ENCODE results near the gene SNF8. TPM values are rescaled to one million over a fixed set of nuclear protein-coding genes. Genes with fewer than 3 reads are reported as not detected.

Gene SNF8
- total RNA-seq, 1 experiment from 2014 or later, result 129 TPM

DNA sequence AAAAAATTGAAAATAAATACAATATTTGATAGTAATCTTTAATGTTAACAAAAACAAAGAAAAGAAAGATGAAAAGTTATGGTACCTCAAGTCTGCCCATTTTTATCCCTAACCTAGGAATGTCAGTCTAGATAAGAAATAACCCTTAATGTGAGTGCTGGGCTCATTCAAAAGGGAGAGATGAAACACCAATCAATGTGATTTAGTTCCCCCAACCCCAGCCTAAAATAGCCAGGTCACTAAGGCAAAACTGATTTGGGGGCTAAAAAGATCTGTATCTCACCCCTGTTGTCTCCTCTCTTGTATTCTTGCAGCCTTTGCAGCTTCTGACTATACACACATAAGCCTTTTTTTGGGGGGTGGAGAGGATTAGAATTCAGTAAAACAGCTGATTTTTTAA lies 49.3 kb upstream of the SNF8 start:
- Histone ChIP-seq H2BK5ac (ENCODE audit: insufficient read length, low read length) (no peak overlapping the region), H3K4me2 (ENCODE audit: insufficient read depth, insufficient read length, low read length) (no peak overlapping the region), H2BK20ac (ENCODE audit: low read depth, low read length, poor library complexity, severe bottlenecking) (no peak overlapping the region), H3K79me2 (ENCODE audit: insufficient read depth, low read length) (peaks cover 13% of the 10 kb centered on the region; the same call in 1 of the 2 replicates), H3K9me3 (ENCODE audit: control insufficient read depth, low read depth, low read length) (no peaks in the 10 kb centered on the region), H4K20me1 (ENCODE audit: control insufficient read depth, insufficient read depth, insufficient read length) (no peaks in the 10 kb centered on the region), H3T11ph (ENCODE audit: low read length) (no peak overlapping the region), H3K23me2 (ENCODE audit: insufficient read length, low read depth, low read length, poor library complexity, severe bottlenecking) (peaks cover 16% of the 10 kb centered on the region), H4K91ac (ENCODE audit: insufficient read length, low read depth, low read length) (no peak overlapping the region), H3K23ac (ENCODE audit: insufficient read length, low read depth, low read length) (no peak overlapping the region), H2AFZ (ENCODE audit: low read length) (no peak overlapping the region), H4K5ac (ENCODE audit: insufficient read length, low read depth, low read length) (no peak overlapping the region), H3K27me3 (ENCODE audit: insufficient read depth, low read length) (no peaks in the 10 kb centered on the region), H2BK12ac (ENCODE audit: insufficient read length, low read depth, low read length) (no peak overlapping the region), H4K8ac (replicated peaks; ENCODE audit: insufficient read length, low read depth, low read length) (no peak overlapping the region), H3K9ac (ENCODE audit: extremely low read depth, insufficient read length, low read length) (no peak overlapping the region), H3K27ac (ENCODE audit: insufficient read length, low read depth, low read length) (no peak overlapping the region), H3K56ac (ENCODE audit: insufficient read length, low read depth, low read length) (no peak overlapping the region), H3K18ac (ENCODE audit: insufficient read length, low read depth, low read length) (no peak overlapping the region), H3K79me1 (ENCODE audit: insufficient read depth, low read depth, low read length, poor library complexity, severe bottlenecking) (no peaks in the 10 kb centered on the region), H2BK120ac (ENCODE audit: low read depth, low read length, poor library complexity, severe bottlenecking) (no peak overlapping the region), H3K14ac (ENCODE audit: insufficient read depth, low read length) (no peak overlapping the region), H3K4me1 (ENCODE audit: insufficient read depth, low read length) (0 out of 2 replicates have a peak, but pooled peaks cover 2% of the 10 kb centered on the region), H3K4ac (ENCODE audit: low read depth, low read length) (no peak overlapping the region), H2AK5ac (ENCODE audit: insufficient read length, low read length) (no peak overlapping the region), H2BK15ac (ENCODE audit: low read depth, low read length) (no peak overlapping the region)
- H3K9me3 Mint-ChIP-seq, result peaks cover 4% of the 10 kb centered on the region in 2 experiments; a peak in 3 of 5 replicates
- peak overlapping the region; percentile 13 to 74; a peak in 4 of 5 replicates for H3K4me3 Mint-ChIP-seq
- peak overlapping the region; percentile 55 to 91 (median 91); a peak in 5 of 7 replicates for H3K27ac Mint-ChIP-seq
- DNase-seq, result peak; percentile 10
- peaks cover 37 to 51% of the 10 kb centered on the region in 2 experiments for H3K4me1 Mint-ChIP-seq
- TF ChIP-seq, protein P1, sequence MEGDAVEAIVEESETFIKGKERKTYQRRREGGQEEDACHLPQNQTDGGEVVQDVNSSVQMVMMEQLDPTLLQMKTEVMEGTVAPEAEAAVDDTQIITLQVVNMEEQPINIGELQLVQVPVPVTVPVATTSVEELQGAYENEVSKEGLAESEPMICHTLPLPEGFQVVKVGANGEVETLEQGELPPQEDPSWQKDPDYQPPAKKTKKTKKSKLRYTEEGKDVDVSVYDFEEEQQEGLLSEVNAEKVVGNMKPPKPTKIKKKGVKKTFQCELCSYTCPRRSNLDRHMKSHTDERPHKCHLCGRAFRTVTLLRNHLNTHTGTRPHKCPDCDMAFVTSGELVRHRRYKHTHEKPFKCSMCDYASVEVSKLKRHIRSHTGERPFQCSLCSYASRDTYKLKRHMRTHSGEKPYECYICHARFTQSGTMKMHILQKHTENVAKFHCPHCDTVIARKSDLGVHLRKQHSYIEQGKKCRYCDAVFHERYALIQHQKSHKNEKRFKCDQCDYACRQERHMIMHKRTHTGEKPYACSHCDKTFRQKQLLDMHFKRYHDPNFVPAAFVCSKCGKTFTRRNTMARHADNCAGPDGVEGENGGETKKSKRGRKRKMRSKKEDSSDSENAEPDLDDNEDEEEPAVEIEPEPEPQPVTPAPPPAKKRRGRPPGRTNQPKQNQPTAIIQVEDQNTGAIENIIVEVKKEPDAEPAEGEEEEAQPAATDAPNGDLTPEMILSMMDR (conservative IDR thresholded peaks at IDR 0.05), result no peak
- H3K27me3 Mint-ChIP-seq (ENCODE audit: low read depth), result no peaks in the 10 kb centered on the region; the same call in 1 of the 2 replicates
- H3K36me3 Mint-ChIP-seq (ENCODE audit: insufficient read depth in 1 of 3, low read depth in 3 of 3), result peaks cover 5 to 9% (median 7%) of the 10 kb centered on the region in 3 experiments
